Liver (tissue), 3 donors: ENCODE measurements around the gene C14orf93.

ENCODE experiments used
- EGR1 ChIP-seq, 2 donors: IDR thresholded peaks; 2 replicates each; pipeline ENCODE4 v1.6.1; 2016 to 2018; ENCODE audit warnings: antibody characterized with exemption in 2 of 2, low read depth in 2 of 2
- FOXA1 ChIP-seq: IDR thresholded peaks from 2 replicates; pipeline ENCODE4 v1.6.1; 2016; ENCODE audit warnings: antibody characterized with exemption
- GABPA ChIP-seq, 2 donors: IDR thresholded peaks in 1 of 2; conservative IDR thresholded peaks in 1 of 2; 2 replicates each; pipeline ENCODE4 v1.6.1; 2016; ENCODE audit warnings: antibody characterized with exemption in 2 of 2, mild to moderate bottlenecking in 1 of 2, moderate library complexity in 1 of 2
- HNF4G ChIP-seq: IDR thresholded peaks from 2 replicates; pipeline ENCODE4 v1.6.1; 2016; ENCODE audit warnings: antibody characterized with exemption
- RAD21 ChIP-seq, 2 donors: IDR thresholded peaks; 2 replicates each; pipeline ENCODE4 v1.6.1; 2016; ENCODE audit warnings: antibody characterized with exemption in 2 of 2, mild to moderate bottlenecking in 2 of 2
- SP1 ChIP-seq: IDR thresholded peaks from 2 replicates; pipeline ENCODE4 v1.6.1; 2018; ENCODE audit warnings: antibody characterized with exemption, mild to moderate bottlenecking
- TAF1 ChIP-seq: conservative IDR thresholded peaks from 2 replicates; pipeline ENCODE4 v1.6.1; 2016; ENCODE audit warnings: antibody characterized with exemption, mild to moderate bottlenecking
- YY1 ChIP-seq: IDR thresholded peaks from 2 replicates; pipeline ENCODE4 v1.6.1; 2016; ENCODE audit warnings: antibody characterized with exemption, mild to moderate bottlenecking
- TF ChIP-seq, protein P1 (sequence below): fragments of 150-350 bp; IDR thresholded peaks from 2 replicates; pipeline ENCODE4 v1.5.1; 2017; ENCODE audit warnings: improper control_type of control experiment, low read depth, low read length; ENCODE audit not compliant: missing input control
- TF ChIP-seq, protein P2 (sequence below): IDR thresholded peaks from 2 replicates; pipeline ENCODE4 v1.6.1; 2016; ENCODE audit warnings: antibody characterized with exemption
- TF ChIP-seq, protein P3 (sequence below): IDR thresholded peaks from 2 replicates; pipeline ENCODE4 v1.6.1; 2016; ENCODE audit warnings: antibody characterized with exemption
- TF ChIP-seq, protein P4 (sequence below): IDR thresholded peaks from 2 replicates; pipeline ENCODE4 v1.6.1; 2016; ENCODE audit warnings: antibody characterized with exemption, mild to moderate bottlenecking
- TF ChIP-seq, protein P5 (sequence below): IDR thresholded peaks from 2 replicates; pipeline ENCODE4 v1.6.1; 2016; ENCODE audit warnings: antibody characterized with exemption
- donor health status: healthy.
- donor health status: healthy.

DNA sequence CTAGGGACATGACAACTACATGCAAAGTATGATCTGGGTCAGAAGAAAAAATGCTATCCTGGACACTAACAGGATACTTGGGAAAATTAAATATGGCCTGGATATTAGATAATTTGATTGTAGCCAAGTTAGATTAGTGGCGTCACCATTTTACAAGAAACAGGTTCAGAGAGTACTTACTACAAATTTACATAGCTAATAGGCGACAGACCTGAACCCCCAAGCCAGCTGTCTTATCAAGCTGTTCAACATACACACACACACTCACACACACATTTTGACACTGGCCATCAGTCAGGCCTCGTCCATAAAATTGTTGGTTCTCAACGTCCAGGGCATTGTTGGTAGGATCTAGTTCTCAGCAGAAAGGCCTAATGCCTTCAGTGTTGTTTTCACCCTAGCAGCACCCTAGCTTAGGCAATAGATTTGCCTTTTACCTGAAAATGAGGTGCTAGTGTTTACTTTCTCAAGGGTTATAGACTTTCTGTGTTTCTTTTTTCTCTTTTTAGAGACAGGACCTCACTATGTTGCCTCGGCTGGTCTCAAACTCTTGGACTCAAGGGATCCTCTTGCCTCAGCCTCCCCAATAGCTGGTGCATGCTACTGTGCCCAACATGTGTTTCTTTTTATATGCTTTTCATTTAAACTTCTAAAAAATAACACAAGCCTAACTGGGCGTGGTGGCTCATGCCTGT is 3.3 kb upstream of the C14orf93 start:
- TF ChIP-seq, protein P1, sequence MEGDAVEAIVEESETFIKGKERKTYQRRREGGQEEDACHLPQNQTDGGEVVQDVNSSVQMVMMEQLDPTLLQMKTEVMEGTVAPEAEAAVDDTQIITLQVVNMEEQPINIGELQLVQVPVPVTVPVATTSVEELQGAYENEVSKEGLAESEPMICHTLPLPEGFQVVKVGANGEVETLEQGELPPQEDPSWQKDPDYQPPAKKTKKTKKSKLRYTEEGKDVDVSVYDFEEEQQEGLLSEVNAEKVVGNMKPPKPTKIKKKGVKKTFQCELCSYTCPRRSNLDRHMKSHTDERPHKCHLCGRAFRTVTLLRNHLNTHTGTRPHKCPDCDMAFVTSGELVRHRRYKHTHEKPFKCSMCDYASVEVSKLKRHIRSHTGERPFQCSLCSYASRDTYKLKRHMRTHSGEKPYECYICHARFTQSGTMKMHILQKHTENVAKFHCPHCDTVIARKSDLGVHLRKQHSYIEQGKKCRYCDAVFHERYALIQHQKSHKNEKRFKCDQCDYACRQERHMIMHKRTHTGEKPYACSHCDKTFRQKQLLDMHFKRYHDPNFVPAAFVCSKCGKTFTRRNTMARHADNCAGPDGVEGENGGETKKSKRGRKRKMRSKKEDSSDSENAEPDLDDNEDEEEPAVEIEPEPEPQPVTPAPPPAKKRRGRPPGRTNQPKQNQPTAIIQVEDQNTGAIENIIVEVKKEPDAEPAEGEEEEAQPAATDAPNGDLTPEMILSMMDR, result no peak
- no peak for TF ChIP-seq FOXA1
- TF ChIP-seq, protein P2, sequence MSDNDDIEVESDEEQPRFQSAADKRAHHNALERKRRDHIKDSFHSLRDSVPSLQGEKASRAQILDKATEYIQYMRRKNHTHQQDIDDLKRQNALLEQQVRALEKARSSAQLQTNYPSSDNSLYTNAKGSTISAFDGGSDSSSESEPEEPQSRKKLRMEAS, result no peak
- TF ChIP-seq, protein P3, sequence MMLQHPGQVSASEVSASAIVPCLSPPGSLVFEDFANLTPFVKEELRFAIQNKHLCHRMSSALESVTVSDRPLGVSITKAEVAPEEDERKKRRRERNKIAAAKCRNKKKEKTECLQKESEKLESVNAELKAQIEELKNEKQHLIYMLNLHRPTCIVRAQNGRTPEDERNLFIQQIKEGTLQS, result no peak
- TF ChIP-seq RAD21 (IDR thresholded peaks at IDR 0.05), result no peak
- no peak for TF ChIP-seq GABPA (IDR thresholded peaks at IDR 0.05 in 1 of 2, conservative IDR thresholded peaks at IDR 0.05 in 1 of 2)
- no peak for TF ChIP-seq SP1
- no peak for TF ChIP-seq TAF1
- TF ChIP-seq EGR1 (IDR thresholded peaks at IDR 0.05; ENCODE audit: low read depth in 2 of 2), result no peak
- TF ChIP-seq, protein P4, sequence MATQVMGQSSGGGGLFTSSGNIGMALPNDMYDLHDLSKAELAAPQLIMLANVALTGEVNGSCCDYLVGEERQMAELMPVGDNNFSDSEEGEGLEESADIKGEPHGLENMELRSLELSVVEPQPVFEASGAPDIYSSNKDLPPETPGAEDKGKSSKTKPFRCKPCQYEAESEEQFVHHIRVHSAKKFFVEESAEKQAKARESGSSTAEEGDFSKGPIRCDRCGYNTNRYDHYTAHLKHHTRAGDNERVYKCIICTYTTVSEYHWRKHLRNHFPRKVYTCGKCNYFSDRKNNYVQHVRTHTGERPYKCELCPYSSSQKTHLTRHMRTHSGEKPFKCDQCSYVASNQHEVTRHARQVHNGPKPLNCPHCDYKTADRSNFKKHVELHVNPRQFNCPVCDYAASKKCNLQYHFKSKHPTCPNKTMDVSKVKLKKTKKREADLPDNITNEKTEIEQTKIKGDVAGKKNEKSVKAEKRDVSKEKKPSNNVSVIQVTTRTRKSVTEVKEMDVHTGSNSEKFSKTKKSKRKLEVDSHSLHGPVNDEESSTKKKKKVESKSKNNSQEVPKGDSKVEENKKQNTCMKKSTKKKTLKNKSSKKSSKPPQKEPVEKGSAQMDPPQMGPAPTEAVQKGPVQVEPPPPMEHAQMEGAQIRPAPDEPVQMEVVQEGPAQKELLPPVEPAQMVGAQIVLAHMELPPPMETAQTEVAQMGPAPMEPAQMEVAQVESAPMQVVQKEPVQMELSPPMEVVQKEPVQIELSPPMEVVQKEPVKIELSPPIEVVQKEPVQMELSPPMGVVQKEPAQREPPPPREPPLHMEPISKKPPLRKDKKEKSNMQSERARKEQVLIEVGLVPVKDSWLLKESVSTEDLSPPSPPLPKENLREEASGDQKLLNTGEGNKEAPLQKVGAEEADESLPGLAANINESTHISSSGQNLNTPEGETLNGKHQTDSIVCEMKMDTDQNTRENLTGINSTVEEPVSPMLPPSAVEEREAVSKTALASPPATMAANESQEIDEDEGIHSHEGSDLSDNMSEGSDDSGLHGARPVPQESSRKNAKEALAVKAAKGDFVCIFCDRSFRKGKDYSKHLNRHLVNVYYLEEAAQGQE, result no peak
- TF ChIP-seq YY1, result no peak
- TF ChIP-seq, protein P5, sequence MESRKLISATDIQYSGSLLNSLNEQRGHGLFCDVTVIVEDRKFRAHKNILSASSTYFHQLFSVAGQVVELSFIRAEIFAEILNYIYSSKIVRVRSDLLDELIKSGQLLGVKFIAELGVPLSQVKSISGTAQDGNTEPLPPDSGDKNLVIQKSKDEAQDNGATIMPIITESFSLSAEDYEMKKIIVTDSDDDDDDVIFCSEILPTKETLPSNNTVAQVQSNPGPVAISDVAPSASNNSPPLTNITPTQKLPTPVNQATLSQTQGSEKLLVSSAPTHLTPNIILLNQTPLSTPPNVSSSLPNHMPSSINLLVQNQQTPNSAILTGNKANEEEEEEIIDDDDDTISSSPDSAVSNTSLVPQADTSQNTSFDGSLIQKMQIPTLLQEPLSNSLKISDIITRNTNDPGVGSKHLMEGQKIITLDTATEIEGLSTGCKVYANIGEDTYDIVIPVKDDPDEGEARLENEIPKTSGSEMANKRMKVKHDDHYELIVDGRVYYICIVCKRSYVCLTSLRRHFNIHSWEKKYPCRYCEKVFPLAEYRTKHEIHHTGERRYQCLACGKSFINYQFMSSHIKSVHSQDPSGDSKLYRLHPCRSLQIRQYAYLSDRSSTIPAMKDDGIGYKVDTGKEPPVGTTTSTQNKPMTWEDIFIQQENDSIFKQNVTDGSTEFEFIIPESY, result no peak
- TF ChIP-seq HNF4G, result no peak
